Tibial artery (tissue), 4 donors: ENCODE measurements around the gene ZDHHC21.
"Not testable (repeated sequence)": the region's sequence is repeated elsewhere in the genome, so short reads cannot be mapped to it uniquely, and the experiment has no call there.

Source experiments
- DNase-seq, 2 donors: peaks; one replicate each; pipeline ENCODE4 v3.0.0-alpha.2; 2019
- H3K27ac ChIP-seq, 2 donors: fragments of 200-600 bp; sonication (generic) in 1 of 2; 1 replicate in 1 of 2; 2 replicates in 1 of 2; pipeline ENCODE4 v1.5.1; 2018 to 2019; ENCODE audit warnings: mild to moderate bottlenecking in 1 of 2
- H3K27me3 ChIP-seq, 2 donors: fragments of 200-600 bp; sonication (generic) in 1 of 2; one replicate each; pipeline versions ENCODE4 v1.5.1 to v1.6.0; 2016 to 2019
- H3K36me3 ChIP-seq, 3 donors: fragments of 200-600 bp; sonication (generic) in 2 of 3; one replicate each; pipeline ENCODE4 v1.5.1; 2016 to 2019; ENCODE audit warnings: mild to moderate bottlenecking in 2 of 3
- H3K4me1 ChIP-seq, 4 donors: fragments of 200-600 bp; sonication (generic) in 2 of 4; 1 replicate in 3 of 4; 2 replicates in 1 of 4; pipeline ENCODE4 v1.5.1; 2016 to 2019
- H3K4me3 ChIP-seq, 2 donors: fragments of 200-600 bp; sonication (generic) in 1 of 2; 1 replicate in 1 of 2; 2 replicates in 1 of 2; pipeline ENCODE4 v1.5.1; 2018 to 2019; ENCODE audit warnings: mild to moderate bottlenecking in 2 of 2
- H3K9me3 ChIP-seq, 3 donors: fragments of 200-600 bp; sonication (generic) in 1 of 3; one replicate each; pipeline ENCODE4 v1.5.1; 2016 to 2019
- CTCF ChIP-seq, 2 experiments: fragments of 200-600 bp in 1 of 2; fragments of 450-650 bp in 1 of 2; IDR thresholded peaks; one replicate each; pipeline ENCODE4 v1.5.1; 2017 to 2019; ENCODE audit warnings: antibody characterized with exemption in 2 of 2, mild to moderate bottlenecking in 1 of 2, moderate library complexity in 1 of 2
- intact Hi-C: fragments of 100-400 bp; cut with DNase I; formaldehyde crosslinking; loops from one replicate; pipeline ENCODE4 v1.15.0; 2023; ENCODE audit warnings: low total_unique reads

ZDHHC21 gene

GRCh38 chr9:14678776-14679175 lies 14.5 kb downstream of the ZDHHC21 start:
- no peak for TF ChIP-seq CTCF (IDR thresholded peaks at IDR 0.05)
- Histone ChIP-seq H3K27ac (no peak overlapping the region), H3K4me1 (no peaks in the 10 kb centered on the region), H3K4me3 (no peak overlapping the region), H3K27me3 (no peaks in the 10 kb centered on the region), H3K36me3 (peaks cover 0 to 10% (median 0%) of the 10 kb centered on the region in 3 donors), H3K9me3 (no peaks in the 10 kb centered on the region)
- DNase-seq, result no peak
- intact Hi-C loops, result no loop called here

GRCh38 chr9:14677872-14678271 lies 15.4 kb downstream of the ZDHHC21 start:
- DNase-seq, result no peak
- H3K4me3 ChIP-seq, result no peak overlapping the region
- no peak for TF ChIP-seq CTCF (IDR thresholded peaks at IDR 0.05)
- no peaks in the 10 kb centered on the region for H3K4me1 ChIP-seq
- H3K36me3 ChIP-seq, result peaks cover 0 to 10% (median 0%) of the 10 kb centered on the region in 3 donors
- no peaks in the 10 kb centered on the region for H3K9me3 ChIP-seq
- no peak overlapping the region for H3K27ac ChIP-seq
- intact Hi-C loops, result no loop called here
- no peaks in the 10 kb centered on the region for H3K27me3 ChIP-seq

GRCh38 chr9:14677396-14677795 lies 15.8 kb downstream of the ZDHHC21 start:
- H3K27me3 ChIP-seq, result no peaks in the 10 kb centered on the region
- no peaks in the 10 kb centered on the region for H3K9me3 ChIP-seq
- H3K4me3 ChIP-seq, result no peak overlapping the region
- intact Hi-C loops, result no loop called here
- H3K36me3 ChIP-seq, result peaks cover under 1 to 7% (median under 1%) of the 10 kb centered on the region in 3 donors
- H3K27ac ChIP-seq, result no peak overlapping the region
- no peak for DNase-seq
- no peaks in the 10 kb centered on the region for H3K4me1 ChIP-seq
- no peak for TF ChIP-seq CTCF (IDR thresholded peaks at IDR 0.05)

GRCh38 chr9:14674630-14675029 lies 18.6 kb downstream of the ZDHHC21 start:
- H3K9me3 ChIP-seq, result no peaks in the 10 kb centered on the region
- no peaks in the 10 kb centered on the region for H3K27me3 ChIP-seq
- no peak for DNase-seq
- peaks cover 4 to 12% (median 7%) of the 10 kb centered on the region in 3 donors for H3K36me3 ChIP-seq
- H3K27ac ChIP-seq, result no peak overlapping the region
- intact Hi-C loops, result no loop called here
- no peak overlapping the region for H3K4me3 ChIP-seq
- TF ChIP-seq CTCF (IDR thresholded peaks at IDR 0.05), result no peak
- no peaks in the 10 kb centered on the region for H3K4me1 ChIP-seq

- Histone ChIP-seq H3K4me3 (no peak overlapping the region), H3K27ac (no peak overlapping the region), H3K27me3 (no peaks in the 10 kb centered on the region), H3K36me3 (peaks cover 0 to 12% (median 4%) of the 10 kb centered on the region in 3 donors), H3K4me1 (no peaks in the 10 kb centered on the region), H3K9me3 (no peaks in the 10 kb centered on the region)
- no peak for DNase-seq
- intact Hi-C loops, result no loop called here
- TF ChIP-seq CTCF (IDR thresholded peaks at IDR 0.05), result no peak
These were observed 21.9 kb downstream of the ZDHHC21 start for GRCh38 chr9:14671377-14671776.

GRCh38 chr9:14670718-14671117 lies 22.5 kb downstream of the ZDHHC21 start:
- H3K4me3 ChIP-seq, result no peak overlapping the region
- H3K9me3 ChIP-seq, result no peaks in the 10 kb centered on the region
- no peak for DNase-seq
- intact Hi-C loops, result no loop called here
- no peak overlapping the region for H3K27ac ChIP-seq
- peaks cover 0 to 12% (median 4%) of the 10 kb centered on the region in 3 donors for H3K36me3 ChIP-seq
- TF ChIP-seq CTCF (IDR thresholded peaks at IDR 0.05), result no peak
- H3K4me1 ChIP-seq, result no peaks in the 10 kb centered on the region
- no peaks in the 10 kb centered on the region for H3K27me3 ChIP-seq

- H3K27me3 ChIP-seq, DNase-seq, intact Hi-C loops, H3K36me3 ChIP-seq, H3K9me3 ChIP-seq, H3K4me3 ChIP-seq, H3K27ac ChIP-seq, H3K4me1 ChIP-seq: not testable (repeated sequence)
These were observed 29.2 kb downstream of the ZDHHC21 start for GRCh38 chr9:14664022-14664421.
